Panc1 (cell line): ENCODE results near the gene ATP8B3. TPM values are rescaled to one million over a fixed set of nuclear protein-coding genes. Genes with fewer than 3 reads are reported as not detected.

ENCODE experiments used
- ATAC-seq: fragments of 200-7000 bp; cut with Tn5 transposase; 2 replicates; pipeline ENCODE4 v1.9.1; 2020; ENCODE audit warnings: mild to moderate bottlenecking, moderate library complexity
- BruUV-seq: library from RNA; stranded (reverse); fragments of 400-500 nt; replicated peaks from 2 replicates; lab custom pipeline; 2021; lab: Mats Ljungman, UMichigan
- CTCF ChIA-PET: fragments of 300-600 bp; sonication (Branson Sonifier 250); formaldehyde crosslinking; loops from one replicate; lab custom pipeline; 2022; ENCODE audit warnings: antibody characterized with exemption; lab: Charles Lee
- POLR2A ChIA-PET: fragments of 300-600 bp; sonication (Branson Sonifier 250); formaldehyde crosslinking; loops from one replicate; lab custom pipeline; 2022; ENCODE audit warnings: antibody characterized with exemption; lab: Charles Lee
- DNase-seq: peaks from one replicate; pipeline ENCODE4 v3.0.0-alpha.2; 2010; ENCODE audit warnings: low read depth, low spot score
- H3K27ac ChIP-seq: 2 replicates; pipeline ENCODE4 v1.5.1; 2011; ENCODE audit warnings: mild to moderate bottlenecking, low read length, inconsistent platforms
- H3K27me3 ChIP-seq: fragments of 200-500 bp; sonication (Bioruptor generic); 2 replicates; pipeline ENCODE4 v1.6.0; 2014; ENCODE audit warnings: low read length, inconsistent platforms; ENCODE audit not compliant: control insufficient read depth, insufficient read depth
- H3K36me3 ChIP-seq: fragments of 200-500 bp; sonication (Bioruptor generic); 2 replicates; pipeline ENCODE4 v1.5.1; 2014; ENCODE audit warnings: inconsistent platforms, mild to moderate bottlenecking, low read length, moderate library complexity; ENCODE audit not compliant: control insufficient read depth, insufficient read depth
- H3K4me1 ChIP-seq: 2 replicates; pipeline ENCODE4 v1.5.1; 2011; ENCODE audit warnings: inconsistent platforms, mild to moderate bottlenecking, low read length, moderate library complexity; ENCODE audit not compliant: control insufficient read depth, insufficient read depth
- H3K4me3 ChIP-seq, 2 experiments: 2 replicates each; pipeline ENCODE4 v1.5.1; 2011 to 2012; ENCODE audit warnings: low read depth in 2 of 2, low read length in 2 of 2, mild to moderate bottlenecking in 2 of 2, inconsistent platforms in 1 of 2, moderate library complexity in 1 of 2
- H3K9me3 ChIP-seq: fragments of 200-500 bp; sonication (Bioruptor generic); 2 replicates; pipeline ENCODE4 v1.5.1; 2014; ENCODE audit warnings: low read depth, mild to moderate bottlenecking, inconsistent platforms, low read length, moderate library complexity; ENCODE audit not compliant: control insufficient read depth, insufficient read depth
- CTCF ChIP-seq: fragments of 450-650 bp; IDR thresholded peaks from 2 replicates; pipeline ENCODE4 v1.5.1; 2017; ENCODE audit warnings: mild to moderate bottlenecking
- POLR2AphosphoS5 ChIP-seq: IDR thresholded peaks from 2 replicates; pipeline ENCODE4 v1.6.1; 2012; ENCODE audit warnings: mild to moderate bottlenecking, low read depth, low read length, moderate library complexity
- REST ChIP-seq, 2 experiments: IDR thresholded peaks; 2 replicates each; pipeline ENCODE4 v1.6.1; 2011 to 2012; ENCODE audit warnings: low read depth in 2 of 2, control low read depth in 1 of 2, low read length in 1 of 2, mild to moderate bottlenecking in 1 of 2, moderate library complexity in 1 of 2; ENCODE audit not compliant: insufficient read depth in 1 of 2
- SIN3A ChIP-seq: IDR thresholded peaks from 2 replicates; pipeline ENCODE4 v1.6.1; 2012; ENCODE audit warnings: low read depth, mild to moderate bottlenecking, low read length, moderate library complexity, borderline replicate concordance; ENCODE audit not compliant: insufficient read depth
- TCF7L2 ChIP-seq: IDR thresholded peaks from 2 replicates; pipeline ENCODE4 v1.6.1; 2011; ENCODE audit warnings: mild to moderate bottlenecking, low read depth, low read length, inconsistent platforms
- in situ Hi-C: cut with HindIII; loops from 2 replicates; pipeline ENCODE4 v1.10.0; 2016; ENCODE audit warnings: low sequenced_read_pairs, low pct_unique_long_range_greater_than_20kb
- intact Hi-C: fragments of 100-400 bp; cut with micrococcal nuclease; formaldehyde crosslinking; loops from one replicate; pipeline ENCODE4 v1.10.0; 2022; ENCODE audit not compliant: unreplicated experiment
- total RNA-seq: library from RNA; stranded (reverse); gene quantifications from one replicate; pipeline ENCODE4 v1.2.1, GENCODE V29; 2021; ENCODE audit not compliant: unreplicated experiment

The ATP8B3 gene
- total RNA-seq, 1 experiment from 2014 or later: 67.7 TPM

GRCh38 chr19:1783354-1783753, 28.7 kb downstream of the ATP8B3 start:
- no peak overlapping the region for H3K4me3 ChIP-seq
- in situ Hi-C loops (no loop called here), intact Hi-C loops (no loop called here)
- ATAC-seq (no peak), DNase-seq (no peak)
- POLR2A ChIA-PET: no interaction called here
- peaks cover 18% of the 10 kb centered on the region for H3K4me1 ChIP-seq
- CTCF ChIA-PET: no interaction called here
- no peak overlapping the region for H3K27ac ChIP-seq
- BruUV-seq: no TSS peak
- TF ChIP-seq SIN3A (no peak), POLR2AphosphoS5 (no peak), CTCF (no peak), TCF7L2 (no peak), REST (IDR thresholded peaks at IDR 0.05; ENCODE audit: insufficient read depth in 1 of 2, low read depth in 2 of 2, low read length in 1 of 2) (no peak)
- H3K27me3 ChIP-seq: no peaks in the 10 kb centered on the region
- no peaks in the 10 kb centered on the region for H3K36me3 ChIP-seq
- H3K9me3 ChIP-seq: no peaks in the 10 kb centered on the region

GRCh38 chr19:1782521-1782920, 29.6 kb downstream of the ATP8B3 start:
- Histone ChIP-seq H3K27ac (no peak overlapping the region), H3K36me3 (no peaks in the 10 kb centered on the region), H3K9me3 (no peaks in the 10 kb centered on the region), H3K4me3 (no peak overlapping the region), H3K4me1 (peaks cover 18% of the 10 kb centered on the region), H3K27me3 (no peaks in the 10 kb centered on the region)
- no peak for DNase-seq
- ChIA-PET CTCF (no interaction called here), POLR2A (no interaction called here)
- TF ChIP-seq TCF7L2 (no peak), SIN3A (no peak), POLR2AphosphoS5 (no peak), REST (IDR thresholded peaks at IDR 0.05; ENCODE audit: insufficient read depth in 1 of 2, low read depth in 2 of 2, low read length in 1 of 2) (no peak), CTCF (no peak)
- no TSS peak for BruUV-seq
- ATAC-seq: no peak
- intact Hi-C loops: no loop called here
- in situ Hi-C loops: no loop called here
